ENCODE results near the gene GPAM.

The GPAM gene

GRCh38 chr10:112227331-112227987, 43.9 kb upstream of the GPAM start:
- DNase-seq (ENCODE audit: low spot score), result no peak
- no peak overlapping the region for H3K27ac ChIP-seq
- CTCF ChIA-PET, result interaction anchor here (0.6 kb wide), 1 partner anchor 1273 kb away, joined by 8 read pairs; no protein-coding TSS in a partner anchor
- POLR2A ChIA-PET (ENCODE audit: low non-redundant PET), result no interaction called here
- no peak for TF ChIP-seq CTCF (conservative IDR thresholded peaks at IDR 0.05; ENCODE audit: low read depth)

- no peak for TF ChIP-seq CTCF (conservative IDR thresholded peaks at IDR 0.05; ENCODE audit: low read depth)
- ChIA-PET POLR2A (ENCODE audit: low non-redundant PET) (no interaction called here), CTCF (interaction anchor here (0.6 kb wide), 1 partner anchor 1274 kb away, joined by 8 read pairs; no protein-coding TSS in a partner anchor)
- H3K27ac ChIP-seq, result no peak overlapping the region
- no peak for DNase-seq (ENCODE audit: low spot score)
These were observed 43.1 kb upstream of the GPAM start for GRCh38 chr10:112226439-112227248.

GRCh38 chr10:112225771-112226438, 42.3 kb upstream of the GPAM start:
- no peak for TF ChIP-seq CTCF (conservative IDR thresholded peaks at IDR 0.05; ENCODE audit: low read depth)
- CTCF ChIA-PET, result no interaction called here
- POLR2A ChIA-PET (ENCODE audit: low non-redundant PET), result no interaction called here
- no peak for DNase-seq (ENCODE audit: low spot score)
- no peak overlapping the region for H3K27ac ChIP-seq

GRCh38 chr10:112224933-112225529, 41.5 kb upstream of the GPAM start:
- ChIA-PET POLR2A (ENCODE audit: low non-redundant PET) (no interaction called here), CTCF (no interaction called here)
- H3K27ac ChIP-seq, result no peak overlapping the region
- no peak for TF ChIP-seq CTCF (conservative IDR thresholded peaks at IDR 0.05; ENCODE audit: low read depth)
- no peak for DNase-seq (ENCODE audit: low spot score)

- no peak for TF ChIP-seq CTCF (conservative IDR thresholded peaks at IDR 0.05; ENCODE audit: low read depth)
- CTCF ChIA-PET, result no interaction called here
- no peak overlapping the region for H3K27ac ChIP-seq
- POLR2A ChIA-PET (ENCODE audit: low non-redundant PET), result no interaction called here
- DNase-seq (ENCODE audit: low spot score), result no peak
These were observed 40.2 kb upstream of the GPAM start for GRCh38 chr10:112223725-112224124.

GRCh38 chr10:112222799-112223198, 39.2 kb upstream of the GPAM start:
- ChIA-PET POLR2A (ENCODE audit: low non-redundant PET) (no interaction called here), CTCF (interaction anchor here (0.6 kb wide), 1 partner anchor 812 kb away, joined by 3 read pairs; no protein-coding TSS in a partner anchor)
- no peak for DNase-seq (ENCODE audit: low spot score)
- TF ChIP-seq CTCF (conservative IDR thresholded peaks at IDR 0.05; ENCODE audit: low read depth), result no peak
- H3K27ac ChIP-seq, result no peak overlapping the region
